HepG2 (cell line): ENCODE measurements around the gene RBP2. TPM values are rescaled to one million over a fixed set of nuclear protein-coding genes. Genes with fewer than 3 reads are reported as not detected.

Source experiments
- ATAC-seq: fragments of 200-7000 bp; cut with Tn5 transposase; 3 replicates; pipeline ENCODE4 v1.9.1; 2020; ENCODE audit warnings: mild to moderate bottlenecking, moderate library complexity
- BruUV-seq: library from RNA; stranded (reverse); fragments of 400-500 nt; replicated peaks from 2 replicates; lab custom pipeline; 2021; lab: Mats Ljungman, UMichigan
- CTCF ChIA-PET: fragments of 300-600 bp; formaldehyde crosslinking; extraction: SDS; loops from one replicate; lab custom pipeline; 2021; ENCODE audit warnings: low total read pairs, inconsistent platforms, low intra/inter-chr PET ratio; lab: Yijun Ruan, JAX
- POLR2A ChIA-PET: fragments of 350-600 bp; sonication (Branson Sonifier 250); formaldehyde crosslinking; loops from one replicate; lab custom pipeline; 2020; ENCODE audit warnings: antibody characterized with exemption, inconsistent platforms; lab: Yijun Ruan, JAX
- DNase-seq: peaks from one replicate; pipeline ENCODE4 v3.0.0-alpha.2; 2015; ENCODE audit warnings: low spot score
- FAIRE-seq: peaks from 3 replicates; lab custom pipeline; 2011; peaks lifted over from hg19 to GRCh38; lab: Jason Lieb, UNC
- H2AFZ ChIP-seq: one replicate; pipeline ENCODE4 v1.6.1; 2011; ENCODE audit warnings: low read length, inconsistent platforms
- H3K27ac ChIP-seq: fragments of 300-600 bp; 3 replicates; pipeline ENCODE4 v1.8.0; 2011; ENCODE audit warnings: mixed run types, mild to moderate bottlenecking, mixed read lengths, low read length, inconsistent platforms; ENCODE audit not compliant: insufficient read depth; ENCODE audit errors: extremely low read length
- H3K27me3 ChIP-seq, 2 experiments: fragments of 200-600 bp in 1 of 2; 2 replicates in 1 of 2; 3 replicates in 1 of 2; pipeline versions ENCODE4 v1.6.0 to v1.8.0; 2011; ENCODE audit warnings: low read length in 2 of 2, mild to moderate bottlenecking in 2 of 2, moderate library complexity in 2 of 2, inconsistent platforms in 1 of 2; ENCODE audit not compliant: insufficient read depth in 2 of 2, control insufficient read depth in 1 of 2
- H3K36me3 ChIP-seq, 2 experiments: fragments of 200-600 bp in 1 of 2; replicated peaks in 1 of 2; 2 replicates in 1 of 2; 3 replicates in 1 of 2; pipeline versions ENCODE4 v1.5.1 to v1.8.0; 2011; ENCODE audit warnings: low read length in 2 of 2, inconsistent platforms in 1 of 2; ENCODE audit not compliant: insufficient read depth in 2 of 2, control insufficient read depth in 1 of 2
- H3K4me1 ChIP-seq: 2 replicates; pipeline ENCODE4 v1.5.1; 2012; ENCODE audit warnings: low read length, inconsistent platforms; ENCODE audit not compliant: insufficient read depth
- H3K4me2 ChIP-seq: 2 replicates; pipeline ENCODE4 v1.6.0; 2011; ENCODE audit warnings: low read depth, low read length, inconsistent platforms
- H3K4me3 ChIP-seq, 3 experiments: fragments of 200-600 bp in 1 of 3; sonication (generic), shearing (Covaris generic) in 1 of 3; replicated peaks in 1 of 3; 2 replicates each; pipeline ENCODE4 v1.5.1; 2011 to 2016; ENCODE audit warnings: low read length in 3 of 3, inconsistent platforms in 2 of 3, low read depth in 2 of 3, mild to moderate bottlenecking in 2 of 3, control low read depth in 1 of 3, mixed read lengths in 1 of 3; ENCODE audit not compliant: insufficient read depth in 1 of 3
- H3K79me2 ChIP-seq: one replicate; pipeline ENCODE4 v1.6.1; 2011; ENCODE audit warnings: low read length, inconsistent platforms; ENCODE audit not compliant: insufficient read depth
- H3K9ac ChIP-seq: 2 replicates; pipeline ENCODE4 v1.6.0; 2011; ENCODE audit warnings: mild to moderate bottlenecking, low read depth, low read length, inconsistent platforms; ENCODE audit not compliant: insufficient read depth
- H3K9me3 ChIP-seq: 2 replicates; pipeline ENCODE4 v1.5.1; 2012; ENCODE audit warnings: mild to moderate bottlenecking, low read length
- H4K20me1 ChIP-seq: 2 replicates; pipeline ENCODE4 v1.6.0; 2011; ENCODE audit warnings: inconsistent platforms, mild to moderate bottlenecking, low read length, moderate library complexity; ENCODE audit not compliant: insufficient read depth
- ATF4 ChIP-seq, 2 experiments: fragments of 450-650 bp in 1 of 2; sonication (generic) in 1 of 2; formaldehyde crosslinking; IDR thresholded peaks; 2 replicates each; pipeline versions ENCODE4 v1.5.0 to v1.8.0; 2020 to 2022; ENCODE audit warnings: mild to moderate bottlenecking in 1 of 2, missing genetic modification reagents in 1 of 2
- EEA1 ChIP-seq: sonication (generic); formaldehyde crosslinking; IDR thresholded peaks from 2 replicates; pipeline ENCODE4 v1.5.1; 2020; ENCODE audit warnings: mild to moderate bottlenecking, missing genetic modification reagents, borderline replicate concordance
- GATAD1 ChIP-seq: IDR thresholded peaks from 2 replicates; pipeline ENCODE4 v1.6.1; 2016; ENCODE audit warnings: missing genetic modification reagents, missing compliant biosample characterization
- HNRNPLL ChIP-seq: fragments of 200-400 bp; formaldehyde crosslinking; IDR thresholded peaks from 2 replicates; pipeline ENCODE4 v1.6.1; 2017; ENCODE audit warnings: mild to moderate bottlenecking, low read depth, low read length; ENCODE audit not compliant: poor library complexity, severe bottlenecking
- KDM2A ChIP-seq: sonication (generic); formaldehyde crosslinking; IDR thresholded peaks from 2 replicates; pipeline ENCODE4 v1.4.0; 2020; ENCODE audit warnings: low read depth, missing genetic modification reagents, borderline replicate concordance
- MTA3 ChIP-seq: sonication (generic); formaldehyde crosslinking; IDR thresholded peaks from 2 replicates; pipeline ENCODE4 v1.4.0; 2020; ENCODE audit warnings: missing genetic modification reagents
- NCOA2 ChIP-seq: sonication (generic); formaldehyde crosslinking; IDR thresholded peaks from 2 replicates; pipeline ENCODE4 v1.8.0; 2022; ENCODE audit warnings: inconsistent platforms
- PRPF4 ChIP-seq: fragments of 200-400 bp; formaldehyde crosslinking; IDR thresholded peaks from 2 replicates; pipeline ENCODE4 v1.6.1; 2016; ENCODE audit warnings: low read length, low read depth; ENCODE audit not compliant: poor library complexity, severe bottlenecking
- TEAD2 ChIP-seq: sonication (generic); formaldehyde crosslinking; IDR thresholded peaks from 2 replicates; pipeline ENCODE4 v1.9.0; 2021; ENCODE audit warnings: missing genetic modification reagents
- ZBTB42 ChIP-seq: sonication (generic); formaldehyde crosslinking; IDR thresholded peaks from 2 replicates; pipeline ENCODE4 v1.5.0; 2020; ENCODE audit warnings: mild to moderate bottlenecking, missing genetic modification reagents
- ZFP41 ChIP-seq: sonication (generic); formaldehyde crosslinking; IDR thresholded peaks from 2 replicates; pipeline ENCODE4 v1.4.0; 2020; ENCODE audit warnings: mild to moderate bottlenecking, missing genetic modification reagents, borderline replicate concordance
- ZFP90 ChIP-seq: sonication (generic); formaldehyde crosslinking; IDR thresholded peaks from 2 replicates; pipeline ENCODE4 v1.8.0; 2022; ENCODE audit warnings: missing genetic modification reagents, mild to moderate bottlenecking, inconsistent platforms, borderline replicate concordance
- ZNF253 ChIP-seq: sonication (generic); formaldehyde crosslinking; IDR thresholded peaks from 2 replicates; pipeline ENCODE4 v1.8.0; 2022; ENCODE audit warnings: mild to moderate bottlenecking, missing genetic modification reagents, borderline replicate concordance
- ZNF431 ChIP-seq: sonication (generic); formaldehyde crosslinking; IDR thresholded peaks from 2 replicates; pipeline ENCODE4 v1.9.0; 2022; ENCODE audit warnings: missing genetic modification reagents, low read depth, mild to moderate bottlenecking, borderline replicate concordance
- ZNF609 ChIP-seq: sonication (generic); formaldehyde crosslinking; IDR thresholded peaks from 2 replicates; pipeline ENCODE4 v1.4.0; 2020; ENCODE audit warnings: mild to moderate bottlenecking, missing genetic modification reagents, borderline replicate concordance
- ZSCAN30 ChIP-seq: sonication (generic); formaldehyde crosslinking; IDR thresholded peaks from 2 replicates; pipeline ENCODE4 v1.5.0; 2020; ENCODE audit warnings: mild to moderate bottlenecking, missing genetic modification reagents
- WGBS: methylation state at CpG from one replicate; pipeline ENCODE4 v1.1.6; 2017; ENCODE audit warnings: low lambda C conversion rate; 5-methylcytosine and 5-hydroxymethylcytosine counted together
- in situ Hi-C: cut with HindIII; loops from 2 replicates; pipeline ENCODE4 v1.10.0; 2017; ENCODE audit warnings: low pct_unique_long_range_greater_than_20kb; ENCODE audit not compliant: extremely low pct_ligation_motif_present
- intact Hi-C: fragments of 100-400 bp; cut with micrococcal nuclease; formaldehyde crosslinking; loops from one replicate; pipeline ENCODE4 v1.10.0; 2022; ENCODE audit not compliant: unreplicated experiment
- polyA plus RNA-seq, 8 experiments: library from polyadenylated mRNA; depleted of rRNA in 3 of 8; stranded (reverse) in 7 of 8; unstranded in 1 of 8; fragments of >200 nt; fragmentation: Illumina TruSeq in 4 of 8; extraction: Trizol in 4 of 8; gene quantifications; 2 replicates each; pipeline versions ENCODE4 v1.2.1 to v1.2.3, GENCODE V29; 2011 to 2016; ENCODE audit warnings: low read depth in 4 of 8, missing spikeins in 1 of 8, mixed read lengths in 1 of 8; ENCODE audit not compliant: insufficient read depth in 1 of 8
- total RNA-seq, 5 experiments: library from RNA; depleted of rRNA; stranded (reverse); fragments of >200 nt; fragmentation: Illumina TruSeq; extraction: Trizol; gene quantifications; 2 replicates each; pipeline ENCODE4 v1.2.3, GENCODE V29; 2016; ENCODE audit warnings: low read depth in 1 of 5
- TF ChIP-seq, protein P1 (sequence below): sonication (generic); formaldehyde crosslinking; IDR thresholded peaks from 2 replicates; pipeline ENCODE4 v1.5.0; 2020; ENCODE audit warnings: missing genetic modification reagents, mild to moderate bottlenecking, borderline replicate concordance

RBP2 gene
- total and polyA plus RNA-seq, 2 of the 13 experiments (the other 11 are each of a cell fraction or from before 2014, with no cell fraction given) = 0.17 to 2.5 TPM

DNA sequence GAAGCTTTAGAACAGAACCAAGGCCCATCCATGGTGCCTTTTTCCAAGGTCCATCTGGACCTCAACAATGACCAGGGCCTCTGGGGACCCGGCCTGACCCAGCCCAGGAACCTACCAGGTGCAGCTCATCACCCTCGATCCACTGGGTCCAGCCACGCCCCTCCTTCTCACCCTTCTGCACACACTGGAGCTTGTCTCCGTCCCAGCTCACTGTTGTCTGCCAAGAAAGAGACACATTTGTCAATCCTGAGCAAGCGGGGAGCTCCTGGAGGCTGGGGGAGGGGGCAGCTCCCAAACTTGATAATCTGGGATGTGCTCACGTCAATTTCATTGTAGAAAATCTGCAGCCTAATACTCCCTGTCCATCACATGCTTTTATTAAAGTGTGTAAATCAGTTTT is 42.0 kb upstream of the RBP2 start (continued):
- TF ChIP-seq, protein P1, sequence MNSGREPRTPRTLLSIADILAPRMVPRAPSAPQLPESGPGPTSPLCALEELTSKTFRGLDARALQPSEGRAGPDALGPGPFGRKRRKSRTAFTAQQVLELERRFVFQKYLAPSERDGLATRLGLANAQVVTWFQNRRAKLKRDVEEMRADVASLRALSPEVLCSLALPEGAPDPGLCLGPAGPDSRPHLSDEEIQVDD (CRISPR knock-in tag) = no peak
- no peak for TF ChIP-seq HNRNPLL
- TF ChIP-seq ZFP90 (CRISPR knock-in tag) = no peak
- TF ChIP-seq ZFP41 (CRISPR knock-in tag) = no peak
- no peak for TF ChIP-seq GATAD1 (CRISPR knock-in tag)
- no peak for TF ChIP-seq TEAD2 (CRISPR knock-in tag)
- TF ChIP-seq PRPF4 = no peak

DNA sequence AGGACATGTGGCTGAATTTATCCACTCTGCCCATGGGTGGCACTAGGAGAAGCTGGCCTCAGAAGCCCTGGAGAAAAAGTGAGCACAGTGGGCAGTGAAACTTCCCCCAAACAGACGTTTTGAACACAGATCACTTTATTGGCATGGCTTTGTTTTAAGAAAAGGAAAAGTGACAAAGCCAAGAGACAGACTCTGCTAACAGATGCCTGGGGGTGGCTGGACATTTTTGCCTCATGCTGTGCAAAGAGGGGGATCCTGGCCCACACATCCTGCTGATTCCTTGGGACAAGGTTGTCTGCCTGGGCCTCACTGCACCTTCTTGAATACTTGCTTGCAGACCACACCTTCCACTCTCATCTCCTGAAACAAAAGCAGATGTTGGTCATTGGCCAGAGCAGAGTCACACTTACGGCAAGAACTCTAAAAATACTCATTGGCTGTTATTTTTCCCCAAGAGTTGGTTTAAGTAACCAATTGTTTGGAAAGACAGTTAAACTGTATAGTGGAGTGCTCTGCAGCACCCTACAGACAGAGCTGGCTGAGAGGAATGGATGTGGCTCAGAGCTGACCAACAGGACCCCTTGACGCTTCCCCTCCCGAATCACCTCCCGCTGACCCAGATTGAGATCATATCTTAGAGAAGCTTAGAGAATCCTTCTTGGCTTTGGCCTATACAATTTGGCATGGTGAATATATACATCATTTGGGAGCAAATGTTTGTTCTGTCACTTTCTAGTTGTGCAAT is 41.2 kb upstream of the RBP2 start:
- Histone ChIP-seq H3K4me1 (no peaks in the 10 kb centered on the region), H3K9me3 (no peaks in the 10 kb centered on the region), H2AFZ (no peak overlapping the region), H3K27me3 (no peaks in the 10 kb centered on the region), H3K27ac (no peak overlapping the region), H3K36me3 (no peaks in the 10 kb centered on the region), H4K20me1 (no peaks in the 10 kb centered on the region), H3K4me3 (no peak overlapping the region), H3K4me2 (no peak overlapping the region), H3K79me2 (no peaks in the 10 kb centered on the region), H3K9ac (no peak overlapping the region)
- FAIRE-seq (no peak), ATAC-seq (no peak), DNase-seq (no peak)
- ChIA-PET POLR2A (no interaction called here), CTCF (no interaction called here)
- 77% methylated on average over 5 of the region's 5 CpGs for WGBS
- BruUV-seq = no TSS peak
- in situ Hi-C loops = no loop called here
- intact Hi-C loops = no loop called here
- no peak for TF ChIP-seq MTA3 (CRISPR knock-in tag)
- TF ChIP-seq ZSCAN30 (CRISPR knock-in tag) = no peak
- no peak for TF ChIP-seq ZBTB42
- TF ChIP-seq NCOA2 (CRISPR knock-in tag) = no peak
- TF ChIP-seq ATF4 (CRISPR knock-in tag; IDR thresholded peaks at IDR 0.05) = no peak
- TF ChIP-seq KDM2A (CRISPR knock-in tag) = no peak
- no peak for TF ChIP-seq ZNF431 (CRISPR knock-in tag)
- TF ChIP-seq ZNF253 = no peak
- no peak for TF ChIP-seq EEA1
- TF ChIP-seq ZNF609 (CRISPR knock-in tag) = no peak
